Measurements from ENCODE around the gene TNNC1. TPM values are rescaled to one million over a fixed set of nuclear protein-coding genes. Genes with fewer than 3 reads are reported as not detected.

TNNC1 gene
- total and polyA plus RNA-seq, 2 of the 13 experiments (the other 11 are each of a cell fraction or from before 2014, with no cell fraction given): 11.8 to 36.4 TPM

DNA sequence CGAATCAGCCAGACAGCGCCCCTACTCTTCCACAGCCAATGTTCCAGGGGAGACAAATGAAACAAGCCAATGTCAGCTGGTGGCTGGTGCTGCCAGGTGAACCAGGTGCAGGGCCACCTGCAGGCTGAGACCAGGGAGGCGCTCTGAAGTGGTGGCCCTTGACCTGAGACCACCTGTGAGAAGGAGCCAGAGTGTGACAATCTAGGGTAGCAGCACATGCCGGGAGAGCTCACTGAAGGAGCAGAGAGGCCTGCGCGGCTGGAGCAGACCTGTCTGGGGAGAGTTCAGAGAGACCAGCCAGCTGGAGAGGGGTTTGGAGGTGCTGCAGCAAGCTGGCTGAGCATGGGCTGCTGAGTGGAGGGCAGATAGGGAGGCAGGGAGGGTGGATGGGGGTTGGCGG, 40.6 kb upstream of the TNNC1 start:
- Histone ChIP-seq H4K20me1 (ENCODE audit: insufficient read depth, low read length) (no peaks in the 10 kb centered on the region; the same call in 1 of the 2 replicates), H3K27me3 (ENCODE audit: control insufficient read depth in 1 of 2, insufficient read depth in 2 of 2, low read length in 2 of 2) (peaks cover 7 to 19% of the 10 kb centered on the region in 2 experiments; a peak in 3 of 5 replicates), H3K27ac (ENCODE audit: extremely low read length, insufficient read depth, low read length) (no peak overlapping the region), H3K4me1 (ENCODE audit: insufficient read depth, low read length) (peaks cover 23% of the 10 kb centered on the region), H3K9me3 (ENCODE audit: low read length) (no peaks in the 10 kb centered on the region), H2AFZ (ENCODE audit: low read length) (no peak overlapping the region), H3K36me3 (replicated peaks in 1 of 2; ENCODE audit: control insufficient read depth in 1 of 2, insufficient read depth in 2 of 2, low read length in 2 of 2) (peaks cover 11 to 20% of the 10 kb centered on the region in 2 experiments), H3K79me2 (ENCODE audit: insufficient read depth, low read length) (no peaks in the 10 kb centered on the region), H3K4me3 (replicated peaks in 1 of 3; ENCODE audit: insufficient read depth in 1 of 3, low read depth in 2 of 3, low read length in 3 of 3) (no peak overlapping the region), H3K4me2 (ENCODE audit: low read depth, low read length) (no peak overlapping the region), H3K9ac (ENCODE audit: insufficient read depth, low read depth, low read length) (no peak overlapping the region)
- WGBS (ENCODE audit: low lambda C conversion rate): 82% methylated on average over 6 of the region's 7 CpGs
- ATAC-seq (peak; percentile 1; the same call in 2 of the 3 replicates), DNase-seq (ENCODE audit: low spot score) (no peak), FAIRE-seq (no peak)
- no peak for TF ChIP-seq ZHX1 (CRISPR knock-in tag; IDR thresholded peaks at IDR 0.05; ENCODE audit: low read depth)
- TF ChIP-seq, protein P1, sequence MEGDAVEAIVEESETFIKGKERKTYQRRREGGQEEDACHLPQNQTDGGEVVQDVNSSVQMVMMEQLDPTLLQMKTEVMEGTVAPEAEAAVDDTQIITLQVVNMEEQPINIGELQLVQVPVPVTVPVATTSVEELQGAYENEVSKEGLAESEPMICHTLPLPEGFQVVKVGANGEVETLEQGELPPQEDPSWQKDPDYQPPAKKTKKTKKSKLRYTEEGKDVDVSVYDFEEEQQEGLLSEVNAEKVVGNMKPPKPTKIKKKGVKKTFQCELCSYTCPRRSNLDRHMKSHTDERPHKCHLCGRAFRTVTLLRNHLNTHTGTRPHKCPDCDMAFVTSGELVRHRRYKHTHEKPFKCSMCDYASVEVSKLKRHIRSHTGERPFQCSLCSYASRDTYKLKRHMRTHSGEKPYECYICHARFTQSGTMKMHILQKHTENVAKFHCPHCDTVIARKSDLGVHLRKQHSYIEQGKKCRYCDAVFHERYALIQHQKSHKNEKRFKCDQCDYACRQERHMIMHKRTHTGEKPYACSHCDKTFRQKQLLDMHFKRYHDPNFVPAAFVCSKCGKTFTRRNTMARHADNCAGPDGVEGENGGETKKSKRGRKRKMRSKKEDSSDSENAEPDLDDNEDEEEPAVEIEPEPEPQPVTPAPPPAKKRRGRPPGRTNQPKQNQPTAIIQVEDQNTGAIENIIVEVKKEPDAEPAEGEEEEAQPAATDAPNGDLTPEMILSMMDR (CRISPR knock-in tag; IDR thresholded peaks at IDR 0.05): 0 out of 2 replicates have a peak, but pooled peaks have one; percentile 6
- POLR2A ChIA-PET: no interaction called here
- in situ Hi-C loops (cut with HindIII; ENCODE audit: extremely low pct_ligation_motif_present, low pct_unique_long_range_greater_than_20kb) (no loop called here), intact Hi-C loops (cut with micrococcal nuclease; ENCODE audit: unreplicated experiment) (no loop called here)
- CTCF ChIA-PET (ENCODE audit: low intra/inter-chr PET ratio, low total read pairs): no interaction called here
- no TSS peak for BruUV-seq (replicated peaks)

Data from HepG2 (cell line).